Loucy (cell line): Measurements from ENCODE around the gene PRMT1.

Experiments used
- H2AFZ ChIP-seq: fragments of 200-600 bp; sonication (generic); 2 replicates; pipeline ENCODE4 v1.6.0; 2016; ENCODE audit warnings: antibody characterized with exemption, mild to moderate bottlenecking, low read length, moderate library complexity
- H3F3A ChIP-seq: fragments of 200-600 bp; 2 replicates; pipeline ENCODE4 v1.6.0; 2016; ENCODE audit warnings: antibody characterized with exemption, low read depth, mild to moderate bottlenecking
- H3K27me3 ChIP-seq: fragments of 200-600 bp; sonication (generic); 2 replicates; pipeline ENCODE4 v1.6.1; 2014; ENCODE audit warnings: low read length, mild to moderate bottlenecking; ENCODE audit not compliant: insufficient read depth, poor library complexity, severe bottlenecking
- H3K36me3 ChIP-seq: fragments of 200-600 bp; sonication (generic); 2 replicates; pipeline ENCODE4 v1.6.1; 2016; ENCODE audit warnings: low read length; ENCODE audit not compliant: insufficient read depth
- H3K4me1 ChIP-seq: fragments of 200-600 bp; sonication (generic); 2 replicates; pipeline ENCODE4 v1.5.1; 2014; ENCODE audit warnings: low read length, mild to moderate bottlenecking; ENCODE audit not compliant: insufficient read depth, poor library complexity, severe bottlenecking
- H3K4me2 ChIP-seq: fragments of 200-600 bp; sonication (generic); 2 replicates; pipeline ENCODE4 v1.6.0; 2014; ENCODE audit warnings: antibody characterized with exemption, low read length, low read depth, mild to moderate bottlenecking; ENCODE audit not compliant: poor library complexity, severe bottlenecking
- H3K4me3 ChIP-seq: fragments of 200-600 bp; sonication (generic); 2 replicates; pipeline ENCODE4 v1.5.1; 2014; ENCODE audit warnings: low read length, mild to moderate bottlenecking, mixed read lengths; ENCODE audit not compliant: poor library complexity, severe bottlenecking
- H3K79me2 ChIP-seq: fragments of 200-600 bp; sonication (generic); 2 replicates; pipeline ENCODE4 v1.6.1; 2014; ENCODE audit warnings: low read length; ENCODE audit not compliant: insufficient read depth
- H3K9ac ChIP-seq: fragments of 200-600 bp; sonication (generic); 2 replicates; pipeline ENCODE4 v1.6.0; 2014; ENCODE audit warnings: mild to moderate bottlenecking, low read depth, low read length, moderate library complexity; ENCODE audit not compliant: poor library complexity, severe bottlenecking
- H3K9me2 ChIP-seq: fragments of 200-600 bp; sonication (generic); replicated peaks from 2 replicates; pipeline ENCODE4 v1.6.1; 2016; ENCODE audit warnings: low read depth, low read length, mixed read lengths
- H3K9me3 ChIP-seq: fragments of 200-600 bp; sonication (generic); 2 replicates; pipeline ENCODE4 v1.6.1; 2014; ENCODE audit warnings: mild to moderate bottlenecking, antibody characterized with exemption, low read length, low read depth; ENCODE audit not compliant: insufficient read depth
- H4K20me1 ChIP-seq: fragments of 200-600 bp; sonication (generic); 2 replicates; pipeline ENCODE4 v1.6.0; 2014; ENCODE audit warnings: antibody characterized with exemption, low read length, mild to moderate bottlenecking; ENCODE audit not compliant: insufficient read depth, poor library complexity, severe bottlenecking
- EZH2phosphoT487 ChIP-seq: fragments of 200-600 bp; IDR thresholded peaks from 2 replicates; pipeline ENCODE4 v1.6.1; 2018; ENCODE audit warnings: antibody characterized with exemption, mild to moderate bottlenecking, moderate library complexity, borderline replicate concordance
- TF ChIP-seq, protein P1 (sequence below): fragments of 200-600 bp; sonication (generic); conservative IDR thresholded peaks from 2 replicates; pipeline ENCODE4 v1.5.1; 2014; ENCODE audit warnings: mild to moderate bottlenecking, antibody characterized with exemption, low read length

Gene PRMT1

DNA sequence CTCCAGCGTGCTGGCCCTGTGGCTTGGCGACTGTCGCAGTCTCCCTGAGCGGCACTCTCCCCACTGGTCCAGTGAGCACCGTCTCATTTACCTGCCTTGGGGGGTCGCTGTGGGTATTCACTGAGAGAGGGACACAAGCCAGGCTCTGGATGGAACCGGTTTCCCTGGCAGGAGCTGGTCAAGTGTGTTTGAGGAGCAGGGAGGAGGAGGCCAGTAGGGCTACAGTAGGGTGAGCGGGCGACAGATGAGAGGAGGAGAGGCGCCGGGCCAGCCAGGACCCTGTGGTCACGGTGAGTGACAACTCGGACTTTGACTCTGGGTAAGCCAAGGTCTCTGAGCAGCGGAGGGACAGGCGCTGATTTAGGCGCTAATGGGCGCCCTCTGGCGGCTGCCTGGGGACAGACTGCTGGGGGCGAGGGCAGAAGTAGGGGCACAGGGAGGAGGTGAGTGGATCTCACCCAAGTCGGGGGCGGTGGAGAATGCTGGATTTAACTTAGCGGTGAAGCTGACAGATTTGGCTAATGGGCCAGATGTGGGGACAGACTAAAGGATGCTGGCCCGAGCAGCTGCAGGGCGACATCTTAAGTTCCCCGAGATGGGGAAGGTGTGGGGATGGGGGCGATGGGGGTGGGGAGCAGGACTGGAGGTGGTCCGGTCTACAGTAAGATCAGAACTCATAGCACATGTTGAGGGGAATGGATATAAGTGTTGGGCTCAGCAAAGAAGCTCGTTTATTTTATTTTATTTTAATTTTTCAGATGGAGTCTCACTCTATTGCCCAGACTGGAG is 4.7 kb upstream of the PRMT1 start:
- peaks cover 3% of the 10 kb centered on the region; the same call in 1 of the 2 replicates for H3F3A ChIP-seq
- peaks cover 2% of the 10 kb centered on the region for H4K20me1 ChIP-seq
- no peak overlapping the region for H2AFZ ChIP-seq
- no peaks in the 10 kb centered on the region for H3K9me2 ChIP-seq
- no peaks in the 10 kb centered on the region; the same call in 1 of the 2 replicates for H3K36me3 ChIP-seq
- H3K79me2 ChIP-seq: peaks cover 2% of the 10 kb centered on the region
- no peak overlapping the region for H3K4me3 ChIP-seq
- no peak overlapping the region for H3K9ac ChIP-seq
- H3K4me1 ChIP-seq: peaks cover 7% of the 10 kb centered on the region
- peaks cover 2% of the 10 kb centered on the region for H3K27me3 ChIP-seq
- TF ChIP-seq, protein P1, sequence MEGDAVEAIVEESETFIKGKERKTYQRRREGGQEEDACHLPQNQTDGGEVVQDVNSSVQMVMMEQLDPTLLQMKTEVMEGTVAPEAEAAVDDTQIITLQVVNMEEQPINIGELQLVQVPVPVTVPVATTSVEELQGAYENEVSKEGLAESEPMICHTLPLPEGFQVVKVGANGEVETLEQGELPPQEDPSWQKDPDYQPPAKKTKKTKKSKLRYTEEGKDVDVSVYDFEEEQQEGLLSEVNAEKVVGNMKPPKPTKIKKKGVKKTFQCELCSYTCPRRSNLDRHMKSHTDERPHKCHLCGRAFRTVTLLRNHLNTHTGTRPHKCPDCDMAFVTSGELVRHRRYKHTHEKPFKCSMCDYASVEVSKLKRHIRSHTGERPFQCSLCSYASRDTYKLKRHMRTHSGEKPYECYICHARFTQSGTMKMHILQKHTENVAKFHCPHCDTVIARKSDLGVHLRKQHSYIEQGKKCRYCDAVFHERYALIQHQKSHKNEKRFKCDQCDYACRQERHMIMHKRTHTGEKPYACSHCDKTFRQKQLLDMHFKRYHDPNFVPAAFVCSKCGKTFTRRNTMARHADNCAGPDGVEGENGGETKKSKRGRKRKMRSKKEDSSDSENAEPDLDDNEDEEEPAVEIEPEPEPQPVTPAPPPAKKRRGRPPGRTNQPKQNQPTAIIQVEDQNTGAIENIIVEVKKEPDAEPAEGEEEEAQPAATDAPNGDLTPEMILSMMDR: peak; percentile 86
- no peak for TF ChIP-seq EZH2phosphoT487
- H3K9me3 ChIP-seq: no peaks in the 10 kb centered on the region
- H3K4me2 ChIP-seq: no peak overlapping the region

DNA sequence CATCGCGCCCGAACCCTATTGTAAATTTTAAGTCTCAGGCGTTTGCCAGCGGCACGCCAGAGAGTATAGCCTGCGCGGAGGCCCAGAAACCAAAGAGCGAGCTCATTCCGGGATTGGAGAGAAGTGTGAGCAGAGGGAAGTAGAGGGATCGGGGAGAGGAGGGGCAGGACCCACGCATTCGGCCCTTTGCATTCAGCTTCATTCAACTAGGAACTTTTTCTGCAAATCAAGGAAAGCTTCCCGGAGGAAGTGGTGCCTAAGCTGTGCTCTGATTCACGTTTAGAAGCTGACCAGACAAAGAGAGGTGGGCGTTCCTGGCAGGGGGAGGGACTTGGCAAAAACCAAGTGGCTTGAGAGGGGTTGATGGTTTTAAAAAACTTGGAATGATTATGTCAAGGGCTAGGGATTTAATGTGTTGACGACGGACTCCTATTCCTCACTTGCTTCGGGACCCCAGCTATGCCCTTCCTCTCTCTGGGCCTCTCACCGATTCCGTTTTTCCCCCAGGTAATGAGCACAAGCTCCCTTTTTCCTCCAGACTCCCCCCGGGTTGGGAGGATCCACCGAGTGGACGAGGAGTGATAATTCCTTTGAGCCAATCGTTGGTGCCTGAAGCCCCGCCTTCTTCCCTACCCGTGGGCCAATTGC is 811 bp upstream of the PRMT1 start:
- Histone ChIP-seq H3K9me2 (no peaks in the 10 kb centered on the region), H3K4me2 (peak overlapping the region; percentile 62), H3K27me3 (peaks cover 4% of the 10 kb centered on the region), H4K20me1 (peaks cover 37% of the 10 kb centered on the region), H2AFZ (peak overlapping the region; percentile 96), H3K9ac (peak overlapping the region; percentile 68), H3K79me2 (peaks cover 40% of the 10 kb centered on the region), H3K36me3 (peaks cover 5% of the 10 kb centered on the region; the same call in 1 of the 2 replicates), H3F3A (peaks cover 3% of the 10 kb centered on the region; the same call in 1 of the 2 replicates), H3K9me3 (no peaks in the 10 kb centered on the region), H3K4me1 (peaks cover 28% of the 10 kb centered on the region), H3K4me3 (peak overlapping the region; percentile 70)
- TF ChIP-seq, protein P1: no peak
- no peak for TF ChIP-seq EZH2phosphoT487

DNA sequence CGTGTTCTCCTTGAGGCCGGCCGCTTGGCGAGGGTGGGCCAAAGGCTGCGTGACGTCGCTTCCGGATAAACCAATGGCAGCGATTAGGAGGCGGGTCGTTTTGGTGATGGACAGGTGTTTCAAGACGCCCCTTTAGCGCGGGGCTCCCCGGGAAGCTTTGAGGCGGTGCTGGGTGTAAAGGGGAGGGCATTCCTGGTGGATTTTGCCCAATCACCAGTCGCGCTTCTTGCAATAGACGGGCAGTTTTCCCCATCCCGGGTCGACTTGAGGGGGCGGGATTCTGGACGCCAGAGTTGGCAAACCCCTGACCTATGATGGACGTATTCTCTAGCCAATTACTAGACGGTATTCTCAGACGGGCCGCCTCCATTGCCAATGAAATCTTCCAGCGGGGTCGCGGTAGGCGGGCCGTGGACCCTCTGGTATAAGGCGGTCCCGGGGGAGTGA is 264 bp upstream of the PRMT1 start:
- peaks cover 7% of the 10 kb centered on the region; the same call in 1 of the 2 replicates for H3K36me3 ChIP-seq
- peak overlapping the region; percentile 62 for H3K4me2 ChIP-seq
- peaks cover 4% of the 10 kb centered on the region for H3K27me3 ChIP-seq
- H3F3A ChIP-seq: peaks cover 3% of the 10 kb centered on the region; the same call in 1 of the 2 replicates
- peak overlapping the region; percentile 94 for H3K9ac ChIP-seq
- peak overlapping the region; percentile 99 for H3K4me3 ChIP-seq
- peaks cover 39% of the 10 kb centered on the region for H4K20me1 ChIP-seq
- peak overlapping the region; percentile 62; the same call in 1 of the 2 replicates for H2AFZ ChIP-seq
- TF ChIP-seq EZH2phosphoT487: no peak
- TF ChIP-seq, protein P1: no peak
- H3K9me2 ChIP-seq: no peaks in the 10 kb centered on the region
- H3K4me1 ChIP-seq: peaks cover 28% of the 10 kb centered on the region
- peaks cover 43% of the 10 kb centered on the region for H3K79me2 ChIP-seq
- H3K9me3 ChIP-seq: no peaks in the 10 kb centered on the region
